Measurements from ENCODE around the gene DGKG. TPM values are rescaled to one million over a fixed set of nuclear protein-coding genes. Genes with fewer than 3 reads are reported as not detected.

Gene DGKG
- polyA plus RNA-seq (2012; rRNA removed) = 0.12 and 0.13 TPM in 2 replicates
- 0.19 and 0.22 TPM in 2 replicates for polyA plus RNA-seq (2012; cell fraction: cytosol; rRNA removed)
- 0.07 and 0.11 TPM in 2 replicates for polyA plus RNA-seq (2012; cell fraction: nucleus; rRNA removed)

GRCh38 chr3:186361762-186362536 is at the start of gene DGKG:
TSS of gene DGKG (minus strand) at chr3:186362234. CDS start at chr3:186320459, 41,775 bp downstream.
- Histone ChIP-seq H3K9me3 (no peaks in the 10 kb centered on the region), H3K4me1 (ENCODE audit: control insufficient read depth in 1 of 2, insufficient read depth in 2 of 2, low read depth in 1 of 2, low read length in 1 of 2) (peaks cover 0 to 14% of the 10 kb centered on the region in 2 experiments; a peak in 1 of 4 replicates), H3K4me2 (peak within 1 kb of the TSS; percentile 71), H4K20me1 (ENCODE audit: insufficient read depth) (no peaks in the 10 kb centered on the region), H2AFZ (ENCODE audit: low read depth) (no peak within 1 kb of the TSS), H3K4me3 (ENCODE audit: low read depth in 2 of 2, low read length in 1 of 2) (peak within 1 kb of the TSS; percentile 47 to 60), H3F3A (replicated peaks; ENCODE audit: insufficient read depth) (no peaks in the 10 kb centered on the region), H3K27ac (ENCODE audit: low read depth in 2 of 2, low read length in 1 of 2) (no peak within 1 kb of the TSS), H3K79me2 (ENCODE audit: insufficient read depth) (no peaks in the 10 kb centered on the region), H3K9me2 (no peaks in the 10 kb centered on the region), H3K9ac (no peak within 1 kb of the TSS), H3K36me3 (replicated peaks in 1 of 2; ENCODE audit: control insufficient read depth in 1 of 2, insufficient read depth in 2 of 2, low read length in 1 of 2) (no peaks in the 10 kb centered on the region), H3K27me3 (ENCODE audit: insufficient read depth) (peaks cover 54% of the 10 kb centered on the region)
- ChIA-PET CTCF (interaction anchor here (1.4 kb wide), 1 partner anchor 84 kb away, joined by 3 read pairs; no protein-coding TSS in a partner anchor), POLR2A (no interaction called here)
- TF ChIP-seq GATA2 (CRISPR knock-in tag; IDR thresholded peaks at IDR 0.05) (no peak), RXRA (IDR thresholded peaks at IDR 0.05; ENCODE audit: borderline replicate concordance, low read depth) (no peak), NFIC (IDR thresholded peaks at IDR 0.05; ENCODE audit: borderline replicate concordance) (no peak), MXI1 (IDR thresholded peaks at IDR 0.05; ENCODE audit: low read depth, low read length) (peak; percentile 64; the same call in 1 of the 2 replicates), MAX (IDR thresholded peaks at IDR 0.05; ENCODE audit: low read depth) (no peak), JUND (IDR thresholded peaks at IDR 0.05) (no peak), PBX3 (IDR thresholded peaks at IDR 0.05) (0 out of 2 replicates have a peak, but pooled peaks have one; percentile 9), RCOR1 (IDR thresholded peaks at IDR 0.05; ENCODE audit: low read length) (no peak), NRF1 (IDR thresholded peaks at IDR 0.05; ENCODE audit: low read depth, low read length) (peak; percentile 29; the same call in 1 of the 2 replicates)
- DNase-seq = peak; percentile 90
- WGBS (ENCODE audit: low lambda C conversion rate) = 3% methylated on average over 36 of the region's 62 CpGs

- H3K36me3 ChIP-seq (replicated peaks in 1 of 2; ENCODE audit: control insufficient read depth in 1 of 2, insufficient read depth in 2 of 2, low read length in 1 of 2) = no peaks in the 10 kb centered on the region
- POLR2A ChIA-PET = no interaction called here
- H2AFZ ChIP-seq (ENCODE audit: low read depth) = no peak overlapping the region
- no peaks in the 10 kb centered on the region for H3K27me3 ChIP-seq (ENCODE audit: insufficient read depth)
- H4K20me1 ChIP-seq (ENCODE audit: insufficient read depth) = no peaks in the 10 kb centered on the region
- H3K27ac ChIP-seq (ENCODE audit: low read depth in 2 of 2, low read length in 1 of 2) = no peak overlapping the region
- WGBS (ENCODE audit: low lambda C conversion rate) = 92% methylated on average over 2 of the region's 2 CpGs
- H3K9me3 ChIP-seq = no peaks in the 10 kb centered on the region
- no peak overlapping the region for H3K9ac ChIP-seq
- H3K4me3 ChIP-seq (ENCODE audit: low read depth in 2 of 2, low read length in 1 of 2) = no peak overlapping the region
- no peak for TF ChIP-seq SIN3A (IDR thresholded peaks at IDR 0.05; ENCODE audit: borderline replicate concordance, low read depth, low read length)
- no peak for TF ChIP-seq PBX3 (IDR thresholded peaks at IDR 0.05)
- TF ChIP-seq RXRA (IDR thresholded peaks at IDR 0.05; ENCODE audit: borderline replicate concordance, low read depth) = no peak
- TF ChIP-seq TEAD4 (IDR thresholded peaks at IDR 0.05; ENCODE audit: borderline replicate concordance, insufficient read depth) = no peak
- TF ChIP-seq ELF1 (IDR thresholded peaks at IDR 0.05) = no peak
- TF ChIP-seq ZBTB33 (IDR thresholded peaks at IDR 0.05; ENCODE audit: borderline replicate concordance, low read depth) = no peak
- no peak for TF ChIP-seq USF1 (IDR thresholded peaks at IDR 0.05; ENCODE audit: borderline replicate concordance, low read depth)
- TF ChIP-seq EP300 (IDR thresholded peaks at IDR 0.05; ENCODE audit: borderline replicate concordance in 1 of 2, low read depth in 1 of 2, low read length in 1 of 2) = no peak
- no peak for TF ChIP-seq RFX5 (IDR thresholded peaks at IDR 0.05; ENCODE audit: low read length)
- TF ChIP-seq NFIC (IDR thresholded peaks at IDR 0.05; ENCODE audit: borderline replicate concordance) = no peak
- no peak overlapping the region for H3K4me2 ChIP-seq
- no peaks in the 10 kb centered on the region for H3K9me2 ChIP-seq
- H3K79me2 ChIP-seq (ENCODE audit: insufficient read depth) = no peaks in the 10 kb centered on the region
- peaks cover 3 to 10% of the 10 kb centered on the region in 2 experiments; a peak in 3 of 4 replicates for H3K4me1 ChIP-seq (ENCODE audit: control insufficient read depth in 1 of 2, insufficient read depth in 2 of 2, low read depth in 1 of 2, low read length in 1 of 2)
- H3F3A ChIP-seq (replicated peaks; ENCODE audit: insufficient read depth) = peaks cover 15% of the 10 kb centered on the region
- CTCF ChIA-PET = interaction anchor here (1.5 kb wide), 1 partner anchor 10 kb away, joined by 6 read pairs; no protein-coding TSS in a partner anchor
- DNase-seq = no peak
Measured at GRCh38 chr3:186411089-186411488, 49.1 kb upstream of the DGKG start.
